ENCODE data around the gene ZYX. TPM values are rescaled to one million over a fixed set of nuclear protein-coding genes. Genes with fewer than 3 reads are reported as not detected.
A peak's percentile ranks its signal among the peaks of the same experiment; 100 is the strongest.

Gene ZYX
- polyA plus RNA-seq, 1 donor (not counting 4 experiments of a cell fraction or from before 2014, with no cell fraction given) = 17.6 TPM

- dilution Hi-C loops (cut with MboI; ENCODE audit: extremely low pct_ligation_motif_present, low sequenced_read_pairs) = no loop called here
- Histone ChIP-seq H3K4me3 (ENCODE audit: control insufficient read depth in 2 of 3, extremely low read depth in 1 of 3, insufficient read depth in 2 of 3, low read depth in 1 of 3, low read length in 3 of 3) (no peak overlapping the region), H3K4me2 (ENCODE audit: control insufficient read depth, extremely low read depth, insufficient read depth, low read depth, low read length) (no peak overlapping the region), H4K20me1 (ENCODE audit: control insufficient read depth, extremely low read depth, insufficient read depth, low read length) (peaks cover 43% of the 10 kb centered on the region), H3K9me3 (ENCODE audit: control insufficient read depth, low read depth, low read length) (no peaks in the 10 kb centered on the region), H3K27ac (ENCODE audit: control insufficient read depth, insufficient read depth, low read length) (no peak overlapping the region), H3K27me3 (ENCODE audit: control insufficient read depth, extremely low read depth, insufficient read depth, low read length) (no peaks in the 10 kb centered on the region), H3K9me1 (ENCODE audit: control insufficient read depth, extremely low read depth, insufficient read depth, low read length) (peaks cover 4% of the 10 kb centered on the region), H3K9ac (ENCODE audit: control insufficient read depth, extremely low read depth, insufficient read depth, low read length) (no peak overlapping the region), H3K79me2 (ENCODE audit: control insufficient read depth, insufficient read depth, low read length) (peaks cover 36% of the 10 kb centered on the region), H3K4me1 (ENCODE audit: control insufficient read depth, extremely low read depth, insufficient read depth, low read length) (peaks cover 18% of the 10 kb centered on the region), H3K36me3 (ENCODE audit: control insufficient read depth in 2 of 2, extremely low read depth in 1 of 2, insufficient read depth in 2 of 2, low read length in 2 of 2) (peaks cover 52 to 65% of the 10 kb centered on the region in 2 experiments), H2AFZ (ENCODE audit: control insufficient read depth, low read length) (no peak overlapping the region)
- peak in 1 of 3 experiments; percentile 16 for TF ChIP-seq CTCF (optimal IDR thresholded peaks at IDR 0.05 in 1 of 3, IDR thresholded peaks at IDR 0.05 in 1 of 3, conservative IDR thresholded peaks at IDR 0.05 in 1 of 3; ENCODE audit: extremely low read depth in 1 of 3, insufficient read depth in 2 of 3, low read length in 3 of 3)
- no peak for TF ChIP-seq EZH2 (IDR thresholded peaks at IDR 0.05; ENCODE audit: low read length)
- no peak for FAIRE-seq
- no peak for DNase-seq (ENCODE audit: low read depth, low spot score)
These were observed 7.5 kb downstream of the ZYX start for GRCh38 chr7:143388491-143389101.

GRCh38 chr7:143389316-143390103, 8.4 kb downstream of the ZYX start:
- TF ChIP-seq CTCF (optimal IDR thresholded peaks at IDR 0.05 in 1 of 3, IDR thresholded peaks at IDR 0.05 in 1 of 3, conservative IDR thresholded peaks at IDR 0.05 in 1 of 3; ENCODE audit: extremely low read depth in 1 of 3, insufficient read depth in 2 of 3, low read length in 3 of 3) = no peak
- no peak for TF ChIP-seq EZH2 (IDR thresholded peaks at IDR 0.05; ENCODE audit: low read length)
- Histone ChIP-seq H3K36me3 (ENCODE audit: control insufficient read depth in 2 of 2, extremely low read depth in 1 of 2, insufficient read depth in 2 of 2, low read length in 2 of 2) (peaks cover 51 to 61% of the 10 kb centered on the region in 2 experiments), H3K4me1 (ENCODE audit: control insufficient read depth, extremely low read depth, insufficient read depth, low read length) (peaks cover 9% of the 10 kb centered on the region), H3K4me3 (ENCODE audit: control insufficient read depth in 2 of 3, extremely low read depth in 1 of 3, insufficient read depth in 2 of 3, low read depth in 1 of 3, low read length in 3 of 3) (no peak overlapping the region), H3K9ac (ENCODE audit: control insufficient read depth, extremely low read depth, insufficient read depth, low read length) (no peak overlapping the region), H3K27ac (ENCODE audit: control insufficient read depth, insufficient read depth, low read length) (no peak overlapping the region), H3K79me2 (ENCODE audit: control insufficient read depth, insufficient read depth, low read length) (peaks cover 26% of the 10 kb centered on the region), H3K4me2 (ENCODE audit: control insufficient read depth, extremely low read depth, insufficient read depth, low read depth, low read length) (no peak overlapping the region), H3K27me3 (ENCODE audit: control insufficient read depth, extremely low read depth, insufficient read depth, low read length) (no peaks in the 10 kb centered on the region), H3K9me1 (ENCODE audit: control insufficient read depth, extremely low read depth, insufficient read depth, low read length) (peaks cover 4% of the 10 kb centered on the region), H2AFZ (ENCODE audit: control insufficient read depth, low read length) (no peak overlapping the region), H3K9me3 (ENCODE audit: control insufficient read depth, low read depth, low read length) (no peaks in the 10 kb centered on the region), H4K20me1 (ENCODE audit: control insufficient read depth, extremely low read depth, insufficient read depth, low read length) (peaks cover 34% of the 10 kb centered on the region)
- dilution Hi-C loops (cut with MboI; ENCODE audit: extremely low pct_ligation_motif_present, low sequenced_read_pairs) = no loop called here
- FAIRE-seq = no peak
- no peak for DNase-seq (ENCODE audit: low read depth, low spot score)
